Hindlimb muscle (tissue), 1 donor: Measurements from ENCODE around the gene MEGF8. TPM values are rescaled to one million over a fixed set of nuclear protein-coding genes. Genes with fewer than 3 reads are reported as not detected.

Source experiments
- DNase-seq: peaks from one replicate; pipeline ENCODE4 v3.0.0-alpha.2; 2013
- polyA plus RNA-seq: library from polyadenylated mRNA; unstranded; fragments of 120-200 nt; gene quantifications from one replicate; pipeline ENCODE4 v1.2.1, GENCODE V29; 2013; ENCODE audit not compliant: insufficient read length

MEGF8 gene
- polyA plus RNA-seq, 1 donor, result 30.9 TPM

DNA sequence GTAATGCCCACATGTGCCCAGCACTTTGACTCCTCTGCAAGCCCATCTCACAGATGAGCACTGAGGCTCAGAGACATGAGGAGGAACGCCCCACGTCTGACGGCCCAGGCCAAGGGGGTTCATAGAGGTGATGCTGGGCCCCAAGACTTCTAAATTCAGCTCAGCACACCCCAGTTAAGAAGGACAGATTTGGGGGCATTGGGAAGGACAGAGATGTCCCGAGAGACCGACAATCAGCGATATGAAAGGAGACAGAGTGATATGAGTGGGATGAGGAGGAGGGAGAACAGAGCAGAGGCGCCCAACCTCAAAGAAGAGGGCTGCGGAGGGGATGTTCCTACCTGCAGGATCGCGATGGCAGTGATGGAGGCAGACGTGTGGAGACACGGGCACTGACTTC is 64.5 kb downstream of the MEGF8 start, which contains the start of gene CNFN:
Gene CNFN, minus strand, starts transcription at position 399 of the 400 bp plus-strand sequence. CDS start 1,260 bp downstream, outside the sequence.
- no peak for DNase-seq

DNA sequence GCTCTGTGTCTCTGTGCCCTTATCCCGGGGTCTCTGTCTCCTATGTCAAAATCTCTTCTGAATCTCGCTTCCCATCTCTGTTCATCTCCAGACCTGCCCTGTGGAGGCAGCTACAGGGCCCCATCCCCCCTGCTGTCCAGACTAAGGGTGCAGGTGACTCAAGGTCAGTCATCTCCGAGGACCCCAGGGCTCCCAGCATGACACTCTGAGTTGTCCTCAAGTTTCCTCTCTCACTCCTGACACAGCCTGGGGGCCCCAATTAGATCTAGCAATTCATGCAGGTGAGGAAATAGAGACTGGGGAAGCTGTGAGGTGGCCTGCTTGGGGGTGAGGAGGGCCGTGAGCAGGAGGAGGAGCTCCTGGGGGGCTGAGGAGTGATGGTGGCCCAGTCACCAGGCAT is 66.7 kb downstream of the MEGF8 start:
- no peak for DNase-seq

DNA sequence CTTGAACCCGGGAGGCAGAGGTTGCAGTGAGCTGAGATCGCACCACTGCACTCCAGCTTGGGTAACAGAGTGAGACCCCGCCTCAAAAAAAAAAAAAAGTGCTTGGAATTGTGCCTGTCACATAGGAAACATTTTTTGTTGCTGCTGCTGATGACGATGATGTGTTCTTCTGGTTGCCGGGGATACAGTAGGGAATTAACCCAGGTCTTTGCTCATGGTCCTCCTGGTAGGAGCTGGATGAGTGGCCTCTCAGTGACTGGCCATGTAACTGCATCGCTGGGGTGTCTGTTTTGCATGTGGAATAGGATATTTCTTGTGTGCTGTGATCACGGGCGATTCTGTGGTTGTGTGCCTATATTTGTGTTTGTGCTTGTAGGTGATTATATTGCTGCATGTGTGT is 69.3 kb downstream of the MEGF8 start:
- DNase-seq, result no peak

DNA sequence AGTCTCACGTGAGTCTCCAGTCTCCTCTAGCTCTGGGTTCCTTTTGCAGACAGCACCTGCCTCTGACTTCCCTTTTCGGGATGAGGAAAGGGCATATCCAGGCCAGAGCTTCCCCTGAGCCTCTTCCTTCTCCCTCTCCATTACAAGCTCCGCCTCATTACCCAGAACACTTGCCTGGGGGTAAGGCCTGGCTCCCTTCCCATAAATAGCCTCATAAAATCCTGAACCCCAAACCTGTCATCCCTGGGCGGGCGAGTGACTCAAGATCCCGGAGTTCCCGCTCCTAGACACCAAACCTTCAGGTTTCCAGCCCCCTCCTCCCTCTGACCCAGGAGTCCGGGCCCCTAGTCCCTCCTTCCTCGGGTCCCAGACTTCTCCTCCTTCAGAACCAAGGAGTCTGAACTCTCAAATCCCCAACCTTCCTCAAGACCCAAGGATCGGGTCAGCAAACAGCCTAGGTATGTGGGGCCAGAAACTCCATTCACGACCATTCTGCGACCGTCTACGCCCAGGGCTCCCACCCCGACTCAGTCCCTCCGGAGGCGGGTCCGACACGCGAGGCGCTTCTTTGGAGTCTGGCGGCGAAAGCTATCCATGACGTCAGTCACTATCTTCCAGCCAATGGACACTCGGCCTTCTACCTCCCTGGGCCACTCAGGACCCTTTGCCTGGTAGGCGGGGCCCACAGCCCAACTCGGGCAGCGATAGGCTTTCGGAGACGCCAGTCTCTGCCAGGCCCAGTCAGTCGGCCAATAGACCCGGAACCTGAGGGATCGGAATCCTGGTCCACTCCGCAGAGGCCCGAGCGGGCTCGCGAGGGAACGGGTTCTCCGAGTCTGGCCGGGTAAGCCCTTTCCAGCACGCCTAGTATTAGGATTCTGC is 71.2 kb downstream of the MEGF8 start:
- peak; percentile 99 for DNase-seq

DNA sequence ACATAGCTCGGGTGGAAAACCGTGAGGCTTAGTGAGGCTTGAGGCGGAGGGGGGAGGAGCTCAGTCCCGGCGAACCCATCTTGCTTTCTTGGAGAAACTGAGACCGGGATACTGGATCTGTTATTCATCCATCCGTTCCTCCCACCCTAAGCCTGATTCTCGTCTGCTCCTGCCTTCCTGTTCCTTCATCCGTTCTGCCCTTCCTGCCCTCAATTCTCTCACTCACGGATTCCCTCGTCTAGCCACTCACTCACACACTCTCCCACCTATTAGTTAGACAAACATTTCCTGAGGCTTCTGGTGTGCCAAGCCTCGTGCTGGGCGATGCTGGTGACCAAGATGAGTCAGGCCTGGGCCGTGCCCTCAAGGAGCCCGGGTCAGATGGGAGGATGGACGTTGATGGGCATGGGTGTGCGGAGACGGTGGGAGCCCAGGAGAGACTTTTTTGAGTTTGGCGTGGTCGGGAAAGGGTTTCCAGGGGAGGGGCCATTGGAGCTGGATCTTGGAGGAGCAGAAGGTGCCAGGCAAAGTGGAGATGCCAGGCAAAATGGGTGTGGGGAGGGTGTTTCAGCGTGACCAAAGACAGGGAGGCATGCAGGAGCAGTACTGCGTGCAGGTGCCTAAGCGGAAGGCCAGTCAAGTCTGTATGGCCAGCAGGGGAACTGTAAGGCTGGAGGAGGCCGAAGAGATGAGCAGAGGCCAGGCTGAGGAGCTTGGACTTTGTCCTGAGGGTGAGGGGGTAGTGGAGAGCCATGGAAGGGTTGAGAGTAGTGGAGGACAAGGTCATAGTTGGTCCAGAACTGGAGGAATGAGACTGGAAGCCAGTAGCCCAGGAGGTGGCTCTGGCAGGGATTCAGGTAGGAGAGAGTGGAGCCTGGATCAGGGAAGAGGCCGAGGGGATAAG is 72.1 kb downstream of the MEGF8 start:
- DNase-seq, result no peak

- no peak for DNase-seq
These were observed 75.0 kb downstream of the MEGF8 start for GRCh38 chr19:42400404-42400803.

DNA sequence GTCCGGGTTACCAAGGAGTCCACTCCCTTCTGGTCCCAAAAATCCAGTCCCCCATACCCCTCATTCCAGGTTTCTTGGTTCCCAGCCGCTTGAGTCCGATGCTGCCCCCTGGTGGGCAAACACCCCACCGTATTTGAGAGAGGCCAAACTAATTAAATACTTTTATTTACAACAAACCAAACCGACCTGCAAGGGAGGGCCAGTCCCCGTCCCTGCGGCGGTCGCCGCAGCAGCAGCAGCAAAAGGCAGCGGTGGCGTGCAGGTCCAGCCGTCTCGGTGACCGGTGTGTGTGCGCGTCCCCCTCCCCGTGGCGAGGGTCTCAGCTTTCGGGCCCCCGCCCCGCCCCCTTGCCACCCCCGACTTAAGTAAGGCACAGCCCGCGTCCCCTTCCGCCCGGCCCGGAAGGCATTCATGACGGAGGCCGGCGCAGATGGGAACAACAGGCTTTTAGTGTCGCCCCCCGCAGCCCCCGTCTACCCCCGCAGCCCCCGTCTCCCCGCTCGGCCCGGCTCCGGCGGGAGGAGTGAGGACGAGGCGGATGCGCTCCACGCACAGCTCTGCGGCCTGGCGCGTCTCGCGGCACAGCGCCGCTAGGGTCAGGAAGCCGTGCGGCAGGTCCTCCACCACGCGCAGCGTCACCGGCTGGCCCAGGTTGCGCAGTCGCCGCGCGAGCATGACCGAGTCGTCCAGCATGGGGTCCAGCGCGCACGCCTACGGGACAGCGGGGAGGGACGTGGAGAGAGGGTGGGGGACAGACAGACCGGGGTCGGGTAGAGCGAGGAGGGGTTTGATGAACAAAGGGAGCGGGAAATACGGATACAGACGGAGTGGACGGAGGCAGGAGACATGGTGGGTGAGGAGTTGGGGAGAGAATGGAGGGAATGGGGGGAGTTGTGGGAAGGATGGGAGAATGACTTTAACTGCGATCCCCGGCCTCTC is 76.2 kb downstream of the MEGF8 start:
- peak; percentile 83 for DNase-seq

DNA sequence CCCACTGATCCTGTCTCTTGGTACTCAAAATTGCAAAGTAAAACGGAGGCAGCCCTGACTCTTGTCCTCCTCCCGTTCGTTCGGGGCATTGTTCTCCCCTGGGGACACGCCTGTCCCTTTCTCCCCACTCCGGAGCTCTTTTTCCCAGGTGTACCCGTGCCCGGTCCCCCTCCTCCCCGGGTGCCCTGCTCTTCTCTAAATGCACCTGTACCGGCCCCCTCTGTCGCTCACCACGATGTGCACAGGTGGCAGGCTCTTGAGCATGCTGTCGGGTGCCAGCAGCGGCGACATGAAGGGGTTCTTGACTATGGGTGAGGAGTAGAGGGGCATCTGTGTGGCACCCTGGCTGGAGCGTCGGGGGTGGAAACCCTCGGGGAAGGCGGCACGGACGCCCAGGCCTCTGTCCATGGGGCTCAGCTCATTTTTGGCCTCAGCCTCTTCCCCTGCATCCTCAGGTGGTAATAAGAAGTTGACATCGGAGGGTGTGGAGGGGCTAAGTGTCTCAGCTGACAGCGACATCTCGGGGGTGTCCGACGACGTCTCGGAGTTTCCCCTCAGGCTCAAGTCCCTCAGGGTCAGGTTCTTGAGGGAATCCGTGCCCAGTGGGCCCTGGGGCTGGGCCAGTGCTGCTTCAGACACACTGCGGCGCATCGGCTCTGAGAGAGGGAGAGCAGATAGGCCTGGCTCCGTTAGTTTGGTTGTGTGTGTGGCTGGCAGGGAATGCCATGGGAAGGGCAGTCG is 77.1 kb downstream of the MEGF8 start:
- no peak for DNase-seq

DNA sequence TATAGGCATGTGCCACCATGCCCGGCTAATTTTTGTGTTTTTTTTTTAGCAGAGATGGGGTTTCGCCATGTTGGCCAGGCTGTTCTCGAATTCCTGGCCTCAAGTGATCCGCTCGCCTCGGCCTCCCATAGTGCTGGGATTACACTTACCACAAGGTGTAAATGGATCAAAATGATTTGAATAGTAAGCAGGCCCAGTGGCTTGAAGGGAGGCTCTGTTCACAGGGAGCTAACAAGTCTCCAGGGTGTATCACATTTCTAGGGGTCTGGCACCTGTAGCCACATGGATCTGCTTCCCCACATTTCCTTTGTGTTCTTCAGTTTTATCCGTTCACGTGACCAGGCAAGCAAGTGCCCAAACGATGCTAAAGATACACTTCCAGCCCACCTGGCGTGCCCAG is 78.2 kb downstream of the MEGF8 start:
- no peak for DNase-seq

- no peak for DNase-seq
These were observed 80.7 kb downstream of the MEGF8 start for GRCh38 chr19:42406111-42406510.

DNA sequence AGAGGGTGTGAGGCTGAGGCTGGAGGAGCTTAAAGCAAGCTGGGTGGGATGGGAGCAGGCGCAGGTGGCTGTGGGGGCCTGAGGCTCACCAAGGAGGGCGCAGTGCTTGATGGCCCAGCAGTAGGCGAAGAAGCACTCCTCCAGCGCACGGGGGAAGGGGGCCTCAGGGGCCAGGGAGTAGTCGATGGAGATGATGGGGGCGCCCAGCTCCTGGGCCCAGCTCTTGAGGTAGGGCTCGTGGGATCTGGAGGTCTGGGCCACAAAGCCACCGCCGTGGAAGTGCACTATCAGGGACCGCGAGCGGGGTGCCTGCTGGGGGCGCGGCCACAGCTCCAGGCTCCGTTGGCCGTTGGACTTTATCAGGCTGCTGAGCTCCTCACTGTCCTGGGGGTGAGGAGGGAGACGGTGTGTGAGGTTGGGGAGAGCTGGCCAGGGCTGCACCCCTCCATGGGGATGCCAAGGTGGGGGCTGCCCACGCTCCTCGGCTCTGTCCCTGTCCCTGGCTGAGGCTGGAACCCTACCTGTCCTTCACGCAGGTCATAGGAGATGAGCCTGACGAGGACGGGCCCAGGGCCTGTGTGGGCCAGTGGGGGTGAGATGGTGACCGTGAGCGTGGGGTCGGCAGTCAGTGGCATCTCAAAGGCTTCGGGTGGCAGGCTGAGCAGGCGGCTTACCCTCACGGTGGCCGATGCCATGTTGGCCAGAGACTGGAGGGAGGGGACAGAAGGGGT is 81.8 kb downstream of the MEGF8 start:
- no peak for DNase-seq

DNA sequence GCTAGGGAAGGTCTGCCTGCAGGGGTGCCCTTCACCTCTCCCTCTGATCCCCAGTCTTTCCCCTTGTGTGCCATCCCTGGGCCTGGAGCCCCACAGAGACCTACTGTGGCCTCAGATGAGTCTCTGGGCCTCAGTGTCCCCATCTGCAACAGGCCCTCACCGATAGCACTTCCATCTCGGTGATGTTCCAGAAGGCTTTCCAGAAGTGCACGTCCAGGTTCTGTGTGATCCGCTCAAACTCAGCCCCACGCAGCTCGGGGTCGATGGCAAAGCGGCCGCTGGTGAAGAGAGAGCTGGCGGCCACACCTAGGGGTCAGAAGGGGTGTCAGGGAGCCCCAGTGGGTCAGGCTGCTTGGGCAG is 82.4 kb downstream of the MEGF8 start:
- no peak for DNase-seq

DNA sequence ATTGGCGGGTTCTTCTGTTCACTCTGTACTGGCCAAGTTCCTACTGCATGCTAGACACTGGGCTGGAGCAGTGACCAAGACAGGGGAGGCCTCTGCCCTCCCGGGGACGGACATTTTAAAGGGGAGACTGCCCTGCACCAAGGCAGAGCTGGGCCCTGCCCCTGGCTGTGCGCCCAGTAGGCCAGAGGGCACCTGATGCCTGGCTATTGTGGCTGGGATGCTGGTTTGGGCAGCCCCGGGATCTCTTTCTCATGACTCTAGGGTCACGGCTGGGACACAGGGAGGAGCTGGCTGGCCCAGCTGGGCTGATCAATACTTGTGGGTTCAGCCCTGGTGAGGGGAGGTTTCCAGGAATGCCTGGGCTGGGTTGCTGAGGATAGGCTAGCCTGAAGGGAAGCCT is 84.0 kb downstream of the MEGF8 start:
- no peak for DNase-seq

DNA sequence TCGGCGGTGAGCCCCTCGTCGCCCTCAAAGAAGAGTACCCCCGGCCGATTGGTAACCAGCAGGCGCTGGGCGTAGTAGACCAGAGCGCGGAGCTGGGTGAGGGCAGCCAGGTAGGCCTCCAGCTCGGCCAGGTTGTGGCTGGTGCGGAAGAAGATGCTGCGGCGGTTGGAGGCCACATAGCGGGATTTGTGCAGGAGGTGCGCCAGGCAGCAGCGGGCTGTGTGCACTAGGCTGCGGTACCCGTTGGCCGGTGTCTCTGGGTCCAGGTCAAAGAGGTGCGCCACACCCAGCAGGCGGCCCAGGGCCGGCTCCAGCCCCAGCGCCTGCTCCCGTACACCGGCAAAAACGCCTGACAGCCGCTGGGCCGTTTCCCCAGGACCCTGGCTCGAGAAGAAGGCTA is 84.9 kb downstream of the MEGF8 start:
- DNase-seq, result no peak

GRCh38 chr19:42411581-42412178 is 86.2 kb downstream of the MEGF8 start:
- DNase-seq, result no peak

- DNase-seq, result no peak
These were observed 86.8 kb downstream of the MEGF8 start for GRCh38 chr19:42412227-42412626.

DNA sequence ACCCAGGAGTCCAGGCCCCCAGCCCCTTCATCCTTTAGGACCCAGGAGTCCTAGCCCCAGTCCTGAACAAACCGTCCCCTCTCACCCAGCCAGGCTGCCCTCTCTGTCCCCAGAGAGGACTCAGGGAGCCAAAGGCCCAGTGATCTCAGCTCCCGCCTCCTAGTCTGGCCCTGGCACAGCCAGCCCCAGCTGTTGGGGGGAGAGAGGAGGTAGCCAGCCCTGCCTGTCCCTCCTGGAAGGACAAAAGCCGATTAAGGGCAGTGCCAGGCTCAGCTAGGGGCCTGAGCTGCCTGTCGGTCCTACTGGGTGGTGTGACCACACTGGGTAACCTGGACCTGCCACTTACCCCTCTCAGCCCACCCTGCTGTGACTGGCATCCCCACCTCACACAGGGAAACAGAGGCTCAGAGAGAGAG is 87.2 kb downstream of the MEGF8 start:
- DNase-seq, result no peak

DNA sequence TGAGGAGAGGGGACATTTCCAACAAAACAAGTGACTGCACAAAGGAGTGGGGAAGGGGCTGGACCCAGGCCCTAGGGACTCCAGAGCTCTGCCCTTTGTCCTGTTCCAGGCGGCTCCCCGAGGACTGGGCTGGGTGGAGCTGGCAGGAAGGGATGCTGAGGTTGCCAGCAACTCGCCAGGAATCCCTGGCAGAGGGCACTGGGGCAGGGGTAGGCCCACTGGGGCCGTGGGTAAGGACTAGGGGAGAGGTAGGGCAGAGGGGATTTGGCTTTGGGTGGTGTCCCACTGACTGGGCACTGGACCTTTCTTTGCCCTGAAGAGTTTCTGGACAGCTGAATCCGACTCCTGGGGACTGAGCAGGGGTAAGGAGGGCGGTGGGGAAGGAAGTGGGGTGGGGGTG is 93.9 kb downstream of the MEGF8 start:
- DNase-seq, result no peak

DNA sequence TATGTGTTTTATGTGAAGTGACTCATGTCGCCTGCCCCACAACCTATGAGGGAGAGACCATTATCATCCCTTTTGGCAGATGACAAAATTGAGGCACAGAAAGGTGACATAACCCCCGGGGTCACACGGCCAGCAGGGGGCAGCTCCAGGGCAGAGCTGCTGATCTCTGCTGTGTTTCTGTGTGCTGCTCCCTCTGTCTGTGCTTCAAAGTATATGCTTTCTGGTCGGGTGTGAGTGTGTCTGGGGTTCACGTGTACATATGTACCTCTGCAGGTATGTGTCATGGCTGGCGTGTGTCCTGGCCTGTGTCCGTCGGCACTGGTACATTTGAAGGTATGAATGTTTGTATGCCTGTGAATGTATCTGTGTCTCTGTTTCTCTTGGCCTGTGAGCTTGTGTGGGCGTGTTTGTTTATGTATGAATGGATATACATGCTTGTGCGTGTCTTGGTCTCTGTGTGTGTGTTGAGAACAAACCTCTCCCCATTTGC is 94.7 kb downstream of the MEGF8 start:
- no peak for DNase-seq

DNA sequence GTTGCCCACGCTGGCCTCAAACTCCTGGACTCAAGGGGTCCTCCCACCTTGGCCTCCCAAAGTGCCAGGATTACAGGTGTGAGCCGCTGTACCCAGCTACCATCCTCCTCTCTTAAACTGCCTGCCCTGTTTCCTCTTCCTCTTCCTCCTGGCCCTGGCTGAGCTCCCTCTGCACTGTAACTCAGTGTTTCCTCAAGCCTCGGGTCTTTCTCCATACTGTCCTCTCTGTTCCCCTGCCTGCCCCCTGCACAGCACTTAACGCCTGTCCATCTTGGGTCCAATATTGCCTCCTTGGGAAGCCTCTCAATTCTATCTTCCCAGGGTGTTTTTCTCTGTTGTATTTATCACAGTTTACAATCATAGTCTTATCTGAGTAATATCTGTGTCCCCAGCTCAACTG is 95.7 kb downstream of the MEGF8 start:
- no peak for DNase-seq
